Measurements from ENCODE around the gene ACYP2.

ACYP2 gene

GRCh38 chr2:54161660-54162424 is 46.4 kb downstream of the ACYP2 start:
- no peaks in the 10 kb centered on the region for H3K9me3 Mint-ChIP-seq
- no peaks in the 10 kb centered on the region for H3K4me1 Mint-ChIP-seq (ENCODE audit: low read depth)
- no peaks in the 10 kb centered on the region for H3K36me3 Mint-ChIP-seq (ENCODE audit: low read depth)
- H3K27me3 Mint-ChIP-seq (ENCODE audit: low read depth) = no peaks in the 10 kb centered on the region
- H3K27ac Mint-ChIP-seq = no peak overlapping the region
- no peak overlapping the region for H3K4me3 Mint-ChIP-seq

DNA sequence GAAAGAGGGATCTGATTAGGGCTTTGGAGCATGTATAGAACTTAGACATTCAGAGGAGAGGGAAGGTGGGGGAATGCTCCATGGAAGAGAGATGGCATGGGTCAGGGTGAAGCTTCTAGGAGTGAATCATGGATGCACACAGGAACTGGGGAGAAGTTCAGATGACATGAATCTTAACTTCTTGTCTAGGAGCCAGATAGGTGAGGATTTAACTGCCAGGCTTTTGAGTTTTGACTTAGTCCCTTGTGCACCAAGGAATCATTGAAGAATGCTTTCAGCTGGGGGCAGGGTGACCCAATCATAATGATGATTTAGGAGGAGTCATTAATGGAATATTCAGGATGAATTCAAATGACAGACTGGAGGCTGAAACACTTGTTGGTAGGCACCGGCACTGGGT is 48.7 kb downstream of the ACYP2 start:
- Mint-ChIP-seq H3K36me3 (ENCODE audit: low read depth) (no peaks in the 10 kb centered on the region), H3K27me3 (ENCODE audit: low read depth) (no peaks in the 10 kb centered on the region), H3K9me3 (no peaks in the 10 kb centered on the region), H3K4me1 (ENCODE audit: low read depth) (no peaks in the 10 kb centered on the region), H3K27ac (no peak overlapping the region), H3K4me3 (no peak overlapping the region)

GRCh38 chr2:54166121-54166773 is 50.8 kb downstream of the ACYP2 start:
- no peaks in the 10 kb centered on the region for H3K27me3 Mint-ChIP-seq (ENCODE audit: low read depth)
- no peak overlapping the region for H3K4me3 Mint-ChIP-seq
- no peaks in the 10 kb centered on the region for H3K9me3 Mint-ChIP-seq
- H3K4me1 Mint-ChIP-seq (ENCODE audit: low read depth) = no peaks in the 10 kb centered on the region
- no peaks in the 10 kb centered on the region for H3K36me3 Mint-ChIP-seq (ENCODE audit: low read depth)
- H3K27ac Mint-ChIP-seq = no peak overlapping the region

DNA sequence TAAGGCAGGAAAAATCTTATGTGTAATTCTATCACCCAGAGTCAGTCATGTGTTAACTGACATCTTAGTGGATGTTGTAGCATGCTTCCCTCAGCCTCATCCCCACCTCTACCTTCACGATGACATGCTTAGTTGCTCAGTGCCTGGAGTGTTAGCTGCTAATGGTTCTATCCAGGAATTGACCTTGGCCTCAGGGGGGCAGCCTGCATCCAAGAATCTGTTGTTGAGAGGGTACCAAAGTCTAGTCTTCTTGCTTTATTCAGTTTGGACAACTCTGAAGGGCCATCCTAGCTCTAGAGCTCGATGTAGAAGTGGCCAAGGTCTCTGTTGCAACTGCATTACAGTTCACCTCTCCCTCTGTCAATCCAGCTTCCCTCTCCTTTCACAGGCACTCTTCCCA is 61.2 kb downstream of the ACYP2 start:
- Mint-ChIP-seq H3K27ac (no peak overlapping the region), H3K4me3 (no peak overlapping the region), H3K9me3 (no peaks in the 10 kb centered on the region), H3K4me1 (ENCODE audit: low read depth) (no peaks in the 10 kb centered on the region), H3K36me3 (ENCODE audit: low read depth) (no peaks in the 10 kb centered on the region), H3K27me3 (ENCODE audit: low read depth) (no peaks in the 10 kb centered on the region)

DNA sequence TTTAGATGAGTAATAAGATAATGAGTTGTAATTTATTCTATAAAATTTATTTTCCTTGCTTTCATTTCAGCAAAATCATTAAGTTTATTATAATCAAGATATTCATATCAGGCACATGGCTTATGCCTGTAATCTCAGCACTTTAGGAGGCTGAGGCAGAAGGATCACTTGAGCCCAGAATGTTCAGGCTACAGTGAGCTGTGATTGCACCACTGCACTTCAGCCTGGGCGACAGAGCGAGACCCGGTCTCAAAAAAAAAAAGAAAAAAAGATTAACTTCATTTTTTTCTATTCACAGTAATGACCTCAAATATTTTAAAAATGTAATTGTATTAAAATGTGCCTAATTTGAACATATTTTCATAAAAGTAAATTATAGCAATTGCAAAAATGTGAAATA is 67.9 kb downstream of the ACYP2 start:
- no peak overlapping the region for H3K27ac Mint-ChIP-seq
- no peaks in the 10 kb centered on the region for H3K27me3 Mint-ChIP-seq (ENCODE audit: low read depth)
- no peak overlapping the region for H3K4me3 Mint-ChIP-seq
- no peaks in the 10 kb centered on the region for H3K9me3 Mint-ChIP-seq
- no peaks in the 10 kb centered on the region for H3K4me1 Mint-ChIP-seq (ENCODE audit: low read depth)
- no peaks in the 10 kb centered on the region for H3K36me3 Mint-ChIP-seq (ENCODE audit: low read depth)

DNA sequence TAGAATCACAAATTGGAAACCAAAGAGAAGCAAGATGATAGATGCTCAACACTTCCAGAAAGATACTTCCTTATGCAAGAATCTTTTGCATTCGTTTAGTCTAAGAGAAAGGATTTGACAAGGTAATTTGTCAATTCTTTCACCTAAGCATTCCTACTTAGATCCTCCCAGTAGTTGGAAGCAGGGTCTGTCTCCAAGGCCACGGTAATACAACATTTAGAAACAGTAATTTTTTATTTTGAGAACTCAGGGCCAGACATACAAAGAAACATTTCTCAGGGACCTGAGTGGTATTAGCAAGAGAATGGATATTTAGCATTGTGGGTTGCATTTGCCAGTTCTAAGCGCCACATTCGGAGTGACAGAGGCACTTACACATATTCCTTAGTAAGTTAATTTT is 68.6 kb downstream of the ACYP2 start:
- H3K27me3 Mint-ChIP-seq (ENCODE audit: low read depth) = no peaks in the 10 kb centered on the region
- no peak overlapping the region for H3K27ac Mint-ChIP-seq
- H3K36me3 Mint-ChIP-seq (ENCODE audit: low read depth) = no peaks in the 10 kb centered on the region
- no peak overlapping the region for H3K4me3 Mint-ChIP-seq
- no peaks in the 10 kb centered on the region for H3K4me1 Mint-ChIP-seq (ENCODE audit: low read depth)
- H3K9me3 Mint-ChIP-seq = no peaks in the 10 kb centered on the region

- H3K36me3 Mint-ChIP-seq (ENCODE audit: low read depth) = no peaks in the 10 kb centered on the region
Observed at GRCh38 chr2:54185105-54185504, 69.7 kb downstream of the ACYP2 start.

DNA sequence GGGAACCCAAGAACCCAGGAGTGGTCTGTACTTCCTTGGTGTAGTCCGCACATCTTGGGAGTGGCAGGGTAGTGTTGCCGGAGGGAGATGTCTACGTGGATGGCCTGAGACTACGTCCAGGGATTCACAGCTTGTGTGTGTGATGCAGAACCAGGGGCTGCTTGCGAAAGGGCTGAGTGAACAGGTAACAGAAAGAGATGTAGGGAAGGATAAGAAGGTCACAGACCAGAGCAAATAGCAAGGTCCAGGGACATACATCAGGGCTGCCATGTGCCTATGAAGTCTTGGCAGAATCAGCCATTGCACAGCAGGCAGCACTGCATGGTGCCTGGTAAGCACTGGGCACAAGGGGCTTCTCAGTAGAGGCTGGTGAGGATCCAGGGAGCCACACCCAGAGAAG is 71.9 kb downstream of the ACYP2 start:
- Mint-ChIP-seq H3K9me3 (no peaks in the 10 kb centered on the region), H3K27ac (no peak overlapping the region), H3K36me3 (ENCODE audit: low read depth) (no peaks in the 10 kb centered on the region), H3K4me1 (ENCODE audit: low read depth) (no peaks in the 10 kb centered on the region), H3K4me3 (no peak overlapping the region), H3K27me3 (ENCODE audit: low read depth) (no peaks in the 10 kb centered on the region)

More at GRCh38 chr2:54185105-54185504, 69.7 kb downstream of the ACYP2 start:
- H3K9me3 Mint-ChIP-seq = no peaks in the 10 kb centered on the region
- no peaks in the 10 kb centered on the region for H3K27me3 Mint-ChIP-seq (ENCODE audit: low read depth)
- H3K27ac Mint-ChIP-seq = no peak overlapping the region
- no peaks in the 10 kb centered on the region for H3K4me1 Mint-ChIP-seq (ENCODE audit: low read depth)
- H3K4me3 Mint-ChIP-seq = no peak overlapping the region

- H3K4me1 Mint-ChIP-seq (ENCODE audit: low read depth) = no peaks in the 10 kb centered on the region
- H3K9me3 Mint-ChIP-seq = no peaks in the 10 kb centered on the region
- H3K4me3 Mint-ChIP-seq = no peak overlapping the region
- H3K27me3 Mint-ChIP-seq (ENCODE audit: low read depth) = no peaks in the 10 kb centered on the region
- no peaks in the 10 kb centered on the region for H3K36me3 Mint-ChIP-seq (ENCODE audit: low read depth)
- H3K27ac Mint-ChIP-seq = no peak overlapping the region
Observed at GRCh38 chr2:54189539-54189938, 74.1 kb downstream of the ACYP2 start.

- no peaks in the 10 kb centered on the region for H3K27me3 Mint-ChIP-seq (ENCODE audit: low read depth)
- H3K4me1 Mint-ChIP-seq (ENCODE audit: low read depth) = no peaks in the 10 kb centered on the region
- H3K9me3 Mint-ChIP-seq = no peaks in the 10 kb centered on the region
- H3K36me3 Mint-ChIP-seq (ENCODE audit: low read depth) = no peaks in the 10 kb centered on the region
- H3K27ac Mint-ChIP-seq = no peak overlapping the region
- no peak overlapping the region for H3K4me3 Mint-ChIP-seq
Observed at GRCh38 chr2:54191361-54192135, 76.1 kb downstream of the ACYP2 start.

GRCh38 chr2:54194761-54195750 is 79.6 kb downstream of the ACYP2 start:
- no peaks in the 10 kb centered on the region for H3K4me1 Mint-ChIP-seq (ENCODE audit: low read depth)
- no peaks in the 10 kb centered on the region for H3K36me3 Mint-ChIP-seq (ENCODE audit: low read depth)
- no peaks in the 10 kb centered on the region for H3K27me3 Mint-ChIP-seq (ENCODE audit: low read depth)
- no peak overlapping the region for H3K27ac Mint-ChIP-seq
- H3K9me3 Mint-ChIP-seq = no peaks in the 10 kb centered on the region
- no peak overlapping the region for H3K4me3 Mint-ChIP-seq

- Mint-ChIP-seq H3K4me3 (no peak overlapping the region), H3K27me3 (ENCODE audit: low read depth) (no peaks in the 10 kb centered on the region), H3K4me1 (ENCODE audit: low read depth) (no peaks in the 10 kb centered on the region), H3K27ac (no peak overlapping the region), H3K9me3 (no peaks in the 10 kb centered on the region), H3K36me3 (ENCODE audit: low read depth) (no peaks in the 10 kb centered on the region)
Observed at GRCh38 chr2:54196646-54197045, 81.2 kb downstream of the ACYP2 start.

DNA sequence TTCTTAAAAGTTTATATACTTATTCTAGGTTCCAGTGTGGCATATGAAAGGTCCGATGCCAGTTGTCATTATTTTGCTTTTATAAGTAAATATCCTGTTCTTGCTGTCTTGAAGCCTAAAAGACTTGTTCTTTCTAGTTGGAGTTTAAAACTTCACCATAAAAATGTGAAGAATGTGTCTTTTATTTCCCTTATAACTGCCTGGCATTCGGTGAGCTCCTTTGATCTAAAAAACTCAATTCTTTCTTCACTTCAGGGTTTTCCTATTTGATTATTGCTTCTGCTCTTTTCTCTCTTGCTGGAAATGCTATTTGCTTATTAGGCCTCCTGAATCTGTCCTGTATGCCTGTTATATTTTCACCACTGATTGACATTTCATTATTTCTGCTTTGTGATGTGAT is 89.1 kb downstream of the ACYP2 start:
- H3K4me1 Mint-ChIP-seq (ENCODE audit: low read depth) = no peaks in the 10 kb centered on the region
- no peak overlapping the region for H3K4me3 Mint-ChIP-seq
- H3K27me3 Mint-ChIP-seq (ENCODE audit: low read depth) = no peaks in the 10 kb centered on the region

GRCh38 chr2:54206596-54206995 is 91.2 kb downstream of the ACYP2 start:
- Mint-ChIP-seq H3K36me3 (ENCODE audit: low read depth) (no peaks in the 10 kb centered on the region), H3K4me1 (ENCODE audit: low read depth) (no peaks in the 10 kb centered on the region), H3K27ac (no peak overlapping the region), H3K4me3 (no peak overlapping the region), H3K27me3 (ENCODE audit: low read depth) (no peaks in the 10 kb centered on the region), H3K9me3 (no peaks in the 10 kb centered on the region)

More for the DNA sequence above, 89.1 kb downstream of the ACYP2 start:
- H3K36me3 Mint-ChIP-seq (ENCODE audit: low read depth) = no peaks in the 10 kb centered on the region
- no peak overlapping the region for H3K27ac Mint-ChIP-seq
- no peaks in the 10 kb centered on the region for H3K9me3 Mint-ChIP-seq

All from T-helper 1 cell treated with Interleukin-12 subunit alpha and Interleukin-12 subunit beta and Interleukin-4 antibody, amounts not matched to agents 30 μg/mL and 1 μg/mL, for 36 hours (primary cell).